Mesenchymal stem cell (in vitro differentiated cells and primary cell): ENCODE measurements around the gene DIPK2B.

Experiments
- DNase-seq: peaks from one replicate; pipeline ENCODE4 v3.0.0-alpha.2; 2013
- H2AFZ ChIP-seq: one replicate; pipeline ENCODE4 v1.6.1; 2013; ENCODE audit warnings: low read depth, mild to moderate bottlenecking, control low read depth, inconsistent platforms, low read length, moderate library complexity
- H2AK5ac ChIP-seq: 2 replicates; pipeline ENCODE4 v1.6.1; 2013; ENCODE audit warnings: low read length, moderate library complexity, mild to moderate bottlenecking, inconsistent platforms; ENCODE audit not compliant: severe bottlenecking
- H2BK120ac ChIP-seq: one replicate; pipeline ENCODE4 v1.6.1; 2013; ENCODE audit warnings: low read depth, mild to moderate bottlenecking, inconsistent platforms, low read length, moderate library complexity
- H2BK12ac ChIP-seq, 2 experiments: one replicate each; pipeline ENCODE4 v1.6.1; 2013; ENCODE audit warnings: inconsistent platforms in 2 of 2, low read length in 2 of 2, mild to moderate bottlenecking in 2 of 2, moderate library complexity in 2 of 2, control low read depth in 1 of 2
- H2BK15ac ChIP-seq: one replicate; pipeline ENCODE4 v1.6.1; 2013; ENCODE audit warnings: mild to moderate bottlenecking, low read depth, inconsistent platforms; ENCODE audit not compliant: poor library complexity, severe bottlenecking
- H2BK5ac ChIP-seq: 2 replicates; pipeline ENCODE4 v1.6.1; 2013; ENCODE audit warnings: low read depth, mild to moderate bottlenecking, low read length, control low read depth, inconsistent platforms; ENCODE audit not compliant: poor library complexity, severe bottlenecking
- H3K14ac ChIP-seq, 2 experiments: one replicate each; pipeline ENCODE4 v1.6.1; 2013; ENCODE audit warnings: inconsistent platforms in 2 of 2, low read length in 2 of 2, control low read depth in 1 of 2, mild to moderate bottlenecking in 1 of 2, moderate library complexity in 1 of 2
- H3K18ac ChIP-seq, 2 experiments: one replicate each; pipeline ENCODE4 v1.6.1; 2013; ENCODE audit warnings: inconsistent platforms in 2 of 2, low read length in 2 of 2, control low read depth in 1 of 2, low read depth in 1 of 2, mild to moderate bottlenecking in 1 of 2
- H3K23ac ChIP-seq, 2 experiments: one replicate each; pipeline ENCODE4 v1.6.1; 2013; ENCODE audit warnings: inconsistent platforms in 2 of 2, low read length in 2 of 2, mild to moderate bottlenecking in 2 of 2, moderate library complexity in 2 of 2, control low read depth in 1 of 2
- H3K27ac ChIP-seq: 2 replicates; pipeline ENCODE4 v1.5.1; 2013; ENCODE audit warnings: mild to moderate bottlenecking, moderate library complexity, low read length, control low read depth, inconsistent platforms; ENCODE audit not compliant: poor library complexity, severe bottlenecking
- H3K27me3 ChIP-seq, 2 experiments: 2 replicates each; pipeline versions ENCODE4 v1.6.1 to v1.7.0; 2013; ENCODE audit warnings: low read length in 2 of 2, mild to moderate bottlenecking in 2 of 2, moderate library complexity in 2 of 2, control low read depth in 1 of 2, inconsistent platforms in 1 of 2; ENCODE audit not compliant: control insufficient read depth in 1 of 2, insufficient read depth in 1 of 2
- H3K36me3 ChIP-seq, 2 experiments: 2 replicates each; pipeline versions ENCODE4 v1.6.1 to v1.7.0; 2013; ENCODE audit warnings: low read length in 2 of 2, control low read depth in 1 of 2, inconsistent platforms in 1 of 2, low read depth in 1 of 2, mild to moderate bottlenecking in 1 of 2; ENCODE audit not compliant: insufficient read depth in 2 of 2, control insufficient read depth in 1 of 2
- H3K4ac ChIP-seq, 2 experiments: one replicate each; pipeline ENCODE4 v1.6.1; 2013; ENCODE audit warnings: inconsistent platforms in 2 of 2, low read length in 2 of 2, mild to moderate bottlenecking in 2 of 2, moderate library complexity in 2 of 2, control low read depth in 1 of 2, low read depth in 1 of 2
- H3K4me1 ChIP-seq: 2 replicates; pipeline ENCODE4 v1.6.1; 2013; ENCODE audit warnings: low read depth, low read length, control low read depth; ENCODE audit not compliant: control insufficient read depth, insufficient read depth
- H3K4me2 ChIP-seq: 2 replicates; pipeline ENCODE4 v1.6.1; 2013; ENCODE audit warnings: low read length, mild to moderate bottlenecking, inconsistent platforms; ENCODE audit not compliant: poor library complexity, severe bottlenecking
- H3K4me3 ChIP-seq, 2 experiments: 2 replicates each; pipeline versions ENCODE4 v1.5.1 to v1.7.0; 2013; ENCODE audit warnings: low read length in 2 of 2, mild to moderate bottlenecking in 2 of 2, control low read depth in 1 of 2, low read depth in 1 of 2; ENCODE audit not compliant: insufficient read depth in 1 of 2
- H3K79me1 ChIP-seq: replicated peaks from 2 replicates; pipeline ENCODE4 v1.6.1; 2013; ENCODE audit warnings: mild to moderate bottlenecking, control low read depth, low read length, inconsistent platforms; ENCODE audit not compliant: poor library complexity, severe bottlenecking
- H3K9ac ChIP-seq: 2 replicates; pipeline ENCODE4 v1.7.0; 2013; ENCODE audit warnings: mild to moderate bottlenecking, low read length, moderate library complexity
- H3K9me3 ChIP-seq: 2 replicates; pipeline ENCODE4 v1.7.0; 2013; ENCODE audit warnings: mild to moderate bottlenecking, low read length; ENCODE audit not compliant: control insufficient read depth
- H4K8ac ChIP-seq: one replicate; pipeline ENCODE4 v1.6.1; 2013; ENCODE audit warnings: inconsistent platforms, mild to moderate bottlenecking, low read length, moderate library complexity
- H4K91ac ChIP-seq: one replicate; pipeline ENCODE4 v1.6.1; 2013; ENCODE audit warnings: mild to moderate bottlenecking, low read length, inconsistent platforms
- WGBS: methylation state at CpG from one replicate; pipeline ENCODE4 v1.1.7; 2013; ENCODE audit warnings: mixed read lengths; 5-methylcytosine and 5-hydroxymethylcytosine counted together

Gene DIPK2B

DNA sequence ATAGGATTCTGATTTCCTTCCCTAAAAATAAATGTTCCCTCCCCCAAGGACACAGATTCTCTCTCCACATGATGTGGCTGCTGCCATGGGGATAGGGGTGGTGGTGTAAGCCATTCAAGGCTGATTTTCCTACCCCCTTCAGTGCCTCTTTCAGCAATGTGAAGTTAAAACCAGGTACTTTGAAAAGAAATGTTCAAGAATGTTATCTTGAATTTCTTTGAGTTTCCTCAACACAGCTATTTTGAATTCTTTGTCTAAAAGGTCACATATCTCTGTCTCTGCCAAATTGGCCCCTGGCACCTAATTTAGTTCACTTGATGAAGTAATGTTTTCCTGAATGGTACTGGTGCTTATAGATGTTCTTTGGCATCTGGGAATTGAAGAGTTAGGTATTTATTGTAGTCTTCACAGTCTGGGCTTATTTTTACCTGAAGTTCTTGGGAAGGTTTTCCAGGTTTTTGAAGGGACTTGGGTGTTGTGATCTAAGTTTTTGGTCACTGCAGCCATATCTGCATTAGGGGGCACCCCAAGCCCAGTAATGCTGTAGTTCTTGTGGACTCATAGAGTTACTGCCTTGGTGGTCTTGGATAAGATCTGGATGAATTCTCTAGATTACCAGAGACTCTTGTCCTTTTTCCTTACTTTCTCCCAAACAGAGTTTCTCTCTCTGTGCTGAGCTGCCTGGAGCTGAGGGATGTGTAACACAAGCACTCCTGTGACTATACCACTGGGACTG, 7.6 kb upstream of the DIPK2B start:
- Histone ChIP-seq H3K9ac (no peak overlapping the region), H3K36me3 (no peaks in the 10 kb centered on the region), H2AK5ac (no peak overlapping the region), H4K91ac (no peak overlapping the region), H2BK12ac (no peak overlapping the region), H3K4ac (no peak overlapping the region), H3K18ac (no peak overlapping the region), H3K9me3 (peaks cover 31% of the 10 kb centered on the region), H2AFZ (no peak overlapping the region), H2BK120ac (no peak overlapping the region), H3K79me1 (no peaks in the 10 kb centered on the region), H2BK15ac (no peak overlapping the region), H2BK5ac (no peak overlapping the region), H3K27ac (no peak overlapping the region), H3K4me1 (no peaks in the 10 kb centered on the region), H3K23ac (no peak overlapping the region), H3K14ac (no peak overlapping the region), H3K27me3 (peaks cover 0 to 36% of the 10 kb centered on the region in 2 experiments), H3K4me3 (no peak overlapping the region), H4K8ac (no peak overlapping the region), H3K4me2 (no peak overlapping the region)
- DNase-seq = no peak

DNA sequence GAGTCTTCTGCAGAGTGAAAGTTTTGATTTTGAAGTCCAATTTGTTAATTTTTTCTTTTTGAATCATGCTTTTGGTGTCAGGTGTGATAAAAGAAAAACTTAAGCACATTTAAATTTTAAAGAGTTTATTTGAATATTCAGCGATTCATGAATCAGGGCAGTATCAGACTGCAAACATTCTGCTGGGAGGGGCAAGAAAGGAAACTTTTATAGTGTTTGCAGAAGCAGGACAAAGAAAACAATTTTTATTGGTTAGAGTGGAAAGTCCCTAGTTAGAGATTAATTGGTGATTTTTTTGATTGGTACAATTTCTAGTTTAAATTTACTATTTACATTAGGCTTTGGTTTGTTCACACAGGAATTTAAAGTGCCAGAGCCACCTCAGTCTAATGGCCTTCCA, 1.5 kb upstream of the DIPK2B start:
- H2BK15ac ChIP-seq = no peak overlapping the region
- no peak overlapping the region for H2BK12ac ChIP-seq
- H3K4ac ChIP-seq = no peak overlapping the region
- H2AFZ ChIP-seq = no peak overlapping the region
- no peaks in the 10 kb centered on the region for H3K36me3 ChIP-seq
- no peak overlapping the region for H3K18ac ChIP-seq
- no peak overlapping the region for H2BK120ac ChIP-seq
- no peak for DNase-seq
- H3K4me3 ChIP-seq = no peak overlapping the region
- H2AK5ac ChIP-seq = no peak overlapping the region
- H3K14ac ChIP-seq = no peak overlapping the region
- H3K79me1 ChIP-seq = no peaks in the 10 kb centered on the region
- no peak overlapping the region for H3K4me2 ChIP-seq
- no peaks in the 10 kb centered on the region for H3K4me1 ChIP-seq
- H4K91ac ChIP-seq = no peak overlapping the region
- H3K9ac ChIP-seq = no peak overlapping the region
- WGBS = 100% methylated on average over 1 of the region's 1 CpG
- peaks cover 18% of the 10 kb centered on the region for H3K9me3 ChIP-seq
- no peak overlapping the region for H3K23ac ChIP-seq
- H3K27ac ChIP-seq = no peak overlapping the region
- no peak overlapping the region for H2BK5ac ChIP-seq
- no peak overlapping the region for H4K8ac ChIP-seq
- peaks cover 0 to 46% of the 10 kb centered on the region in 2 experiments for H3K27me3 ChIP-seq

GRCh38 chrX:45198706-45199105, 2.0 kb downstream of the DIPK2B start:
- WGBS = 98% methylated on average over 4 of the region's 4 CpGs
- Histone ChIP-seq H3K36me3 (no peaks in the 10 kb centered on the region), H3K4me3 (no peak overlapping the region), H2AK5ac (no peak overlapping the region), H3K18ac (no peak overlapping the region), H3K4me2 (no peak overlapping the region), H3K14ac (no peak overlapping the region), H3K9ac (no peak overlapping the region), H4K91ac (no peak overlapping the region), H3K27ac (no peak overlapping the region), H3K4ac (no peak overlapping the region), H2BK5ac (no peak overlapping the region), H3K4me1 (no peaks in the 10 kb centered on the region), H4K8ac (no peak overlapping the region), H2BK12ac (no peak overlapping the region), H3K27me3 (peaks cover 0 to 59% of the 10 kb centered on the region in 2 experiments), H3K79me1 (no peaks in the 10 kb centered on the region), H2AFZ (no peak overlapping the region), H3K23ac (no peak overlapping the region), H3K9me3 (no peaks in the 10 kb centered on the region), H2BK15ac (no peak overlapping the region), H2BK120ac (no peak overlapping the region)
- no peak for DNase-seq

DNA sequence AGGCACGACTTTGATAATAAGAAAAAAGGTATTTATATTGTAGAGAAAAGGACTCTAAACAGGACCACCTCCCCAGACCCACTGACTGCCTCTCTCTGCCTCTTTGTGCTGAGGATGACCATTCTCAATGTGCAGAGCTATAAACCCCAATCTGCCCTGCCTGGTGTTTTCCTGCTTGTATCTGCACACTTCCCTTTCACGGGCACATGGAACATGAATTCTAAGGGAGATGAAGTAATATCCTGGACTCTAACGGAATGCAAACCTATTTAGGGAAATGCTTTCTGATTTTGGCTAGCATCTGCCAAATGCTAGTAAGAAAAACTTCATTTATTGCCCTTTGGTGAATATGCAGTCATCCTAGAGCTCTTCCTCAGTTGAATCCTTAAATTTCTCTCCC, 2.4 kb downstream of the DIPK2B start:
- no peak overlapping the region for H3K4ac ChIP-seq
- H2BK12ac ChIP-seq = no peak overlapping the region
- H3K4me3 ChIP-seq = no peak overlapping the region
- H3K27ac ChIP-seq = no peak overlapping the region
- no peak overlapping the region for H2BK5ac ChIP-seq
- H3K4me2 ChIP-seq = no peak overlapping the region
- DNase-seq = no peak
- H2BK120ac ChIP-seq = no peak overlapping the region
- H3K4me1 ChIP-seq = no peaks in the 10 kb centered on the region
- H3K36me3 ChIP-seq = no peaks in the 10 kb centered on the region
- no peaks in the 10 kb centered on the region for H3K79me1 ChIP-seq
- WGBS = 81% methylated on average over 1 of the region's 3 CpGs
- H3K18ac ChIP-seq = no peak overlapping the region
- H3K14ac ChIP-seq = no peak overlapping the region
- no peak overlapping the region for H2AK5ac ChIP-seq
- no peaks in the 10 kb centered on the region for H3K9me3 ChIP-seq
- H2BK15ac ChIP-seq = no peak overlapping the region
- no peak overlapping the region for H4K91ac ChIP-seq
- no peak overlapping the region for H3K9ac ChIP-seq
- no peak overlapping the region for H2AFZ ChIP-seq
- H3K23ac ChIP-seq = no peak overlapping the region
- no peak overlapping the region for H4K8ac ChIP-seq
- H3K27me3 ChIP-seq = peaks cover 0 to 61% of the 10 kb centered on the region in 2 experiments
